Muscle of leg (tissue), 16 donors: ENCODE results near the gene OR51F2. TPM values are rescaled to one million over a fixed set of nuclear protein-coding genes. Genes with fewer than 3 reads are reported as not detected.
"Not testable (repeated sequence)": the region's sequence is repeated elsewhere in the genome, so short reads cannot be mapped to it uniquely, and the experiment has no call there.

Source experiments
- DNase-seq: peaks from one replicate; pipeline ENCODE4 v3.0.0; 2013
- H3K27ac ChIP-seq: one replicate; pipeline ENCODE4 v1.5.1; 2013; ENCODE audit warnings: mild to moderate bottlenecking, low read length, control low read depth
- H3K27me3 ChIP-seq: one replicate; pipeline ENCODE4 v1.6.1; 2013; ENCODE audit warnings: low read length; ENCODE audit not compliant: control insufficient read depth, insufficient read depth
- H3K36me3 ChIP-seq: one replicate; pipeline ENCODE4 v1.6.1; 2013; ENCODE audit warnings: low read length; ENCODE audit not compliant: control insufficient read depth, insufficient read depth
- H3K4me1 ChIP-seq: one replicate; pipeline ENCODE4 v1.6.1; 2013; ENCODE audit warnings: low read length; ENCODE audit not compliant: control insufficient read depth, insufficient read depth
- H3K4me3 ChIP-seq: one replicate; pipeline ENCODE4 v1.5.1; 2013; ENCODE audit warnings: low read length, control low read depth
- H3K9me3 ChIP-seq: replicated peaks from 2 replicates; pipeline ENCODE4 v1.6.1; 2013; ENCODE audit warnings: low read depth, low read length; ENCODE audit not compliant: control insufficient read depth
- WGBS: methylation state at CpG from one replicate; pipeline ENCODE4 v1.1.5; 2013; ENCODE audit warnings: missing lambda C conversion rate; ENCODE audit not compliant: insufficient coverage; 5-methylcytosine and 5-hydroxymethylcytosine counted together
- long read RNA-seq, 11 donors: transcript quantifications; one replicate each; lab custom pipeline, GENCODE V29; 2026
- polyA plus RNA-seq, 8 donors: library from polyadenylated mRNA; unstranded; fragments of 120-200 nt; gene quantifications; one replicate each; pipeline versions ENCODE4 v1.2.1 to v1.2.3, GENCODE V29; 2013; ENCODE audit warnings: inconsistent platforms in 1 of 8, low replicate concordance in 1 of 8; ENCODE audit not compliant: insufficient read length in 8 of 8, insufficient read depth in 1 of 8
- total RNA-seq: library from RNA; stranded (reverse); fragments of 120-200 nt; gene quantifications from one replicate; pipeline ENCODE4 v1.2.4, GENCODE V29; 2013

The OR51F2 gene, protein sequence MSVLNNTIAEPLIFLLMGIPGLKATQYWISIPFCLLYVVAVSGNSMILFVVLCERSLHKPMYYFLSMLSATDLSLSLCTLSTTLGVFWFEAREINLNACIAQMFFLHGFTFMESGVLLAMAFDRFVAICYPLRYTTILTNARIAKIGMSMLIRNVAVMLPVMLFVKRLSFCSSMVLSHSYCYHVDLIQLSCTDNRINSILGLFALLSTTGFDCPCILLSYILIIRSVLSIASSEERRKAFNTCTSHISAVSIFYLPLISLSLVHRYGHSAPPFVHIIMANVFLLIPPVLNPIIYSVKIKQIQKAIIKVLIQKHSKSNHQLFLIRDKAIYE
- total RNA-seq, result not detected
- polyA plus RNA-seq, result under 1 TPM in 1 of 8 donors, not detected in 7; 0.10 TPM
- long read RNA-seq, donor 1, result 0 reads
- long read RNA-seq, donor 2, result 0 reads
- long read RNA-seq, donor 3, result 0 reads
- long read RNA-seq, donor 4, partial matches to known transcripts, result 0 of 1 reads
- long read RNA-seq, donor 4, other reads (novel, unspliced or antisense), result 0 of 1 reads
- long read RNA-seq, donor 5, partial matches to known transcripts, result 0 of 1 reads
- long read RNA-seq, donor 5, other reads (novel, unspliced or antisense), result 0 of 1 reads
- long read RNA-seq, donor 6, result 0 reads
- long read RNA-seq, donor 7, result 0 reads
- long read RNA-seq, donor 8, result 0 reads
- long read RNA-seq, donor 9, result 0 reads
- long read RNA-seq, donor 10, partial matches to known transcripts, result 0 of 1 reads
- long read RNA-seq, donor 10, other reads (novel, unspliced or antisense), result 0 of 1 reads
- long read RNA-seq, donor 11, result 0 reads

DNA sequence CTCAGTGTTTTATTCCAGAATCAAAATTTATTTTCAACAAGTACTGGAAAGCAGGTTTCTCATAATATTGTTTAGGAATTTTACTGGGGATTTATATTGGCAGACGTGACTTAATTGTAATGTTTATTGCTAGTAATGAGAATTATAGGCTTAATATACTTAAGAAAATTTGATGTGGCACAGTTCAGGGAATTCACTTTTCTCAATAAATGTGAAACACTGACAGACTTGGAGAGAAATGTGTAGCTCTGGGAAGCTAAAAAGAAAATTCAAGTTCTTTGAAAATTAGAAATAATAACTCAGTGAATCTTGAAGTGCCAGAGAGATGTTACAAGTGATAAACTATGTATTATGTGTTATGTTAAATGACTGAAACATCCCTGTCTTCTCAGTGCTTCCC, at the start of gene OR51F2:
Gene OR51F2, plus strand, starts transcription at position 301 of the 400 bp plus-strand sequence. CDS start 101 bp downstream, outside the sequence.
- Histone ChIP-seq H3K27ac (no peak within 1 kb of the TSS), H3K4me1 (no peaks in the 10 kb centered on the region), H3K36me3 (no peaks in the 10 kb centered on the region), H3K27me3 (no peaks in the 10 kb centered on the region), H3K4me3 (no peak within 1 kb of the TSS), H3K9me3 (no peaks in the 10 kb centered on the region)
- no CpG with 5 or more reads among the region's 1 CpG for WGBS
- no peak for DNase-seq

- 60% methylated on average over 1 of the region's 1 CpG for WGBS
- no peak for DNase-seq
These were observed 38.7 kb upstream of the OR51F2 start for GRCh38 chr11:4782454-4782853.

DNA sequence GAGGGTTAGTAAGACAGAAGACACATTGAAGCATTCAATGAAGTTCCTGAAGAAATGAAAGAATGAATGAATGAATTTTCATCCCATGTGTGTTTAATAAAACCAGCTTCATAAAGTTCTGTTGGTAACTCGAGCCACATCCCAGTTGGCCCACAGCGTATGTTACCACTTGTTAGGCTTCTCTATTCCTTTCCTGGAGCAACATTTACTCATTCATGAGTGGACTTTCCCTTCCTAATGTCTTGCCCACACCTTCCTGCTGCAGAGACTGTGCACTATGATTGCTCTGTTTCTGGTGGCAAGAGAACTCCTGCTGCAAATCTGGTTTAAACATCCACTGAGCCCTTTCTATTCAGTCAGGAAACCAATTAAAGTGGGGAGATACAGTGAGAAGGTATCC, 23.9 kb upstream of the OR51F2 start:
- no peak for DNase-seq
- WGBS, result 22% methylated on average over 1 of the region's 2 CpGs
- H3K4me3 ChIP-seq, result no peak overlapping the region
- no peaks in the 10 kb centered on the region for H3K9me3 ChIP-seq
- no peak overlapping the region for H3K27ac ChIP-seq
- H3K4me1 ChIP-seq, result no peaks in the 10 kb centered on the region
- no peaks in the 10 kb centered on the region for H3K27me3 ChIP-seq
- no peaks in the 10 kb centered on the region for H3K36me3 ChIP-seq

More at GRCh38 chr11:4782454-4782853, 38.7 kb upstream of the OR51F2 start:
- no peak overlapping the region for H3K4me3 ChIP-seq
- H3K27ac ChIP-seq, result no peak overlapping the region
- H3K36me3 ChIP-seq, result no peaks in the 10 kb centered on the region
- no peaks in the 10 kb centered on the region for H3K9me3 ChIP-seq
- H3K27me3 ChIP-seq, result no peaks in the 10 kb centered on the region
- no peaks in the 10 kb centered on the region for H3K4me1 ChIP-seq

DNA sequence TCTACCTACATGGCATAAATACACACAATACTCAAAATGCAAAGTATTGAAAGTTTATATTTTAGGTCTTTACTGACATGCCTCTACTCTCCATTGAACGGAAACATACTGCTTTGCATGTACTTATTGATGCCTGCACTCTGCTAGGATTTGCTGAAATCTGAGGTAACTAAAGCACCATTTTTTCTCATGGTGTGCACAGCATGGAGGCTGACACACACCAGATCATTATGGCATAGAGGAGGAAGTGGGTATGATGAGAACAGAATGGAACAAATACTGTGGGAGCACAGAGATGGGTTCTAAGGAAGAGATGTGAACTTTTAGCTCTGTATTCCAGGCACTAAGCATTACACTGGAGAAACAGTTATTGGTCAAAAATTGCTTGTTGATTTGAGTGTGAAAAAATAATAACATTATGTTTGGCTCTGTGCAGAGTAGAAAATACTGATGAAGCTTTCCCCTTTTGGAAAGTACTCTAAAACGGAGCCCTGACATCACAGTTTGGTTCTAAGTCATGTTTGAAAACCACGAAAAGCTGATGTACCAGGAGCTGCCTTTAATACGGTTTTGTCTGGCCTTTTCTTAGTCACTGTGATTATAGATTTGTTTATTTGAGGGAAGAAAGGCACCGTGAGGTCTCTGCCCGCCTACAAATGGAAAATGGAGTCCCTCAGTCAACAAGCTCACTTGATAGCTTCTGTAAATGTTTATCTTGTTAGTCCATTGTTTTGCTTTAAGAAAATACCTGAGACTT, 22.5 kb upstream of the OR51F2 start:
- no peak for DNase-seq
- Histone ChIP-seq H3K27ac (no peak overlapping the region), H3K4me1 (no peaks in the 10 kb centered on the region), H3K27me3 (no peaks in the 10 kb centered on the region), H3K9me3 (no peaks in the 10 kb centered on the region), H3K4me3 (no peak overlapping the region), H3K36me3 (no peaks in the 10 kb centered on the region)
- WGBS, result 67% methylated on average over 1 of the region's 6 CpGs

DNA sequence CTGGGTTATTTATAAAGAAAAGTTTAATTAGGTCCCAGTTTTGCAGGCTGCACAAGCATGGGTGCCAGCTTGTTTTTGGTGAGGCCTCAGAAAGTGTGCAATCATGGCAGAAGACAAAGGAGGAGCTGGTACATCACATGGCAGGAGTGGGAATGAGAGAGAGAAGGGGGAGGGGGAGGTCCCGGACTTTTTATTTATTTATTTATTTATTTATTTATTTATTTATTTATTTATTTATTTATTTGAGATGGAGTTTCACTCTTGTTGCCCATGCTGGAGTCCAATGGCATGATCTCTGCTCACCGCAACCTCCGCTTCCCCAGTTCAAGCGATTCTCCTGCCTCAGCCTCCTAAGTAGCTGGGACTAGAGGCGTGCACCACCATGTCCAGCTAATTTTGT, 19.8 kb upstream of the OR51F2 start:
- WGBS, result 75% methylated on average over 4 of the region's 5 CpGs
- H3K36me3 ChIP-seq, H3K4me3 ChIP-seq, DNase-seq, H3K4me1 ChIP-seq, H3K27ac ChIP-seq, H3K9me3 ChIP-seq, H3K27me3 ChIP-seq: not testable (repeated sequence)

GRCh38 chr11:4804280-4804679, 16.8 kb upstream of the OR51F2 start, which contains the start of gene OR52R1:
TSS of gene OR52R1 (minus strand) at chr11:4804380. CDS start at chr11:4804380, 0 bp downstream.
- no peak for DNase-seq
- no peaks in the 10 kb centered on the region for H3K27me3 ChIP-seq
- WGBS, result no CpG with 5 or more reads among the region's 3 CpGs
- no peak within 1 kb of the TSS for H3K27ac ChIP-seq
- no peaks in the 10 kb centered on the region for H3K4me1 ChIP-seq
- H3K36me3 ChIP-seq, result no peaks in the 10 kb centered on the region
- H3K9me3 ChIP-seq, result no peaks in the 10 kb centered on the region
- H3K4me3 ChIP-seq, result no peak within 1 kb of the TSS

DNA sequence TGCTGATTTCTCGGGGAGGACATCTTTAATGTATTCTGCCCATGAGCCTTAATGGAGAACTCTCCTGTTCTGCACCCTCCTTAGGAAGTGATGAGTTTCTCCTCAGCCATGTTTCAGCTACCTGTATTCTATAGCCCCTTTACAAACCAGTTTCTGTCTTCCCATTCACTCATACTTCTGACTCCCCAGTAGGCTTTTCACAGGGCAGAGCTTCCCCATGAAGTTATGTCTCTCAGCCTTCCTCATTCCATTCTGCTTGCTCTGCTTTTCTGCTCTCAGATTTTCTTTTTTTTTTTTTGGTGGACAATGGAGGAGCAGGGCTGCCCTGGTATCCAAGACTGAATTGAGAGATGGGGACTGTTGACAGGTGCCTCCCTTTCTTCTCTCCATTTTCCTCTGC, 12.6 kb upstream of the OR51F2 start:
- Histone ChIP-seq H3K4me1 (no peaks in the 10 kb centered on the region), H3K9me3 (no peaks in the 10 kb centered on the region), H3K27me3 (no peaks in the 10 kb centered on the region), H3K27ac (no peak overlapping the region), H3K36me3 (no peaks in the 10 kb centered on the region), H3K4me3 (no peak overlapping the region)
- DNase-seq, result no peak
- 80% methylated on average over 1 of the region's 1 CpG for WGBS

DNA sequence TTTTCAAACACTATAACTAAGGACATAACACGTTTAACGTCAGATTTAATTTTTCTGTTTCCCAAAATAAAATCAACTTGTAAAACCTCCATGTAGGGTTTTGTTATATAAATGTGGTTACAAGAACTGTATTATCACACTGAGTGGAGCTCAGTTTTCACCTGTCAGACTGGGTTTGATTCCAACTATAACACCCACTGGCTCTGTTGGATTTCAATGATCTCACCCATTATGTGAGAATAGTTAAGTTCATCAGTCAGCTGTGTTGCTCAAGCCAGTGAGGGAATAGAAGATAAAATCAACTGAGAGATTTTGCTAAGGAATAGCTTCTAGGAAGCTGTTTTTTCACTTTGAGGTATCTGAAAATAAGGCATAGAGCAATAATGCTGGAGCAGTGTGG, 11.9 kb upstream of the OR51F2 start:
- no peaks in the 10 kb centered on the region for H3K27me3 ChIP-seq
- H3K9me3 ChIP-seq, result no peaks in the 10 kb centered on the region
- no peak overlapping the region for H3K27ac ChIP-seq
- no peak overlapping the region for H3K4me3 ChIP-seq
- WGBS, result no CpG with 5 or more reads among the region's 2 CpGs
- H3K4me1 ChIP-seq, result no peaks in the 10 kb centered on the region
- H3K36me3 ChIP-seq, result no peaks in the 10 kb centered on the region
- DNase-seq, result no peak

DNA sequence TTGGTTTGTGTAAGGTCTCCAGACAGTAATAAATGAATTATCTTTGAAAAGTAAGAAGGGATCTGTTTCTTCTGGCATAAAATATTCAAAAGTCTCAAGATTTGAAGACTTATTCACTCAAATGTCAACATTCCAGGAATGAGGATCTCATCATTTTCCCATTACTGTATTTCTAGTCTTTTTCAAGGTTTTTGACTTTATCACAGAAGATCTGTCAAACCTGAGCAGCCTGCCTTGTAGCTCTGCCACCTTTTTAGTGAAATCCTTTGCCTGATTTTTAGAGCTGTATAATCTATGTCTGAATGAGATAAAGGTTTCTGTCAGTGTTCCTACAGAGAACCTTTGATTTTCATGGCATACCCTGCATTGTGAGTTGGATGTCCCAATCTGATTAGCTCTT, 4.0 kb downstream of the OR51F2 start:
- Histone ChIP-seq H3K9me3 (no peaks in the 10 kb centered on the region), H3K36me3 (no peaks in the 10 kb centered on the region), H3K4me3 (no peak overlapping the region), H3K27ac (no peak overlapping the region), H3K4me1 (no peaks in the 10 kb centered on the region), H3K27me3 (no peaks in the 10 kb centered on the region)
- no peak for DNase-seq

- peak; percentile 8 for DNase-seq
- Histone ChIP-seq H3K27ac (no peak overlapping the region), H3K4me1 (no peaks in the 10 kb centered on the region), H3K4me3 (no peak overlapping the region), H3K9me3 (no peaks in the 10 kb centered on the region), H3K27me3 (no peaks in the 10 kb centered on the region), H3K36me3 (no peaks in the 10 kb centered on the region)
These were observed 5.3 kb downstream of the OR51F2 start for GRCh38 chr11:4826425-4826824.
